T-cell (primary cell): ENCODE results near the gene BRD3. TPM values are rescaled to one million over a fixed set of nuclear protein-coding genes. Genes with fewer than 3 reads are reported as not detected.

Source experiments
- ATAC-seq, 4 experiments: fragments of 200-7000 bp in 3 of 4; fragments of 150-1000 bp in 1 of 4; cut with Tn5 transposase; replicated peaks in 1 of 4; 1 replicate in 3 of 4; 2 replicates in 1 of 4; pipeline ENCODE4 v1.10.0; 2021; ENCODE audit warnings: moderate library complexity in 3 of 4, mild to moderate bottlenecking in 2 of 4, moderate number of reproducible peaks in 1 of 4
- CTCF ChIA-PET, 2 donors: fragments of 300-600 bp; sonication (Branson Sonifier 250); formaldehyde crosslinking; loops; one replicate each; lab custom pipeline; 2022; ENCODE audit warnings: antibody characterized with exemption in 2 of 2; lab: Charles Lee
- POLR2A ChIA-PET, 2 donors: fragments of 300-600 bp; sonication (Branson Sonifier 250); formaldehyde crosslinking; loops; one replicate each; lab custom pipeline; 2022; ENCODE audit warnings: antibody characterized with exemption in 2 of 2; lab: Charles Lee
- DNase-seq, 35 experiments: peaks; one replicate each; pipeline versions ENCODE4 v3.0.0 to v3.0.0-alpha.2; 2013 to 2023
- H3K27ac ChIP-seq: one replicate; pipeline ENCODE4 v1.5.1; 2013; ENCODE audit warnings: low read length
- H3K27me3 ChIP-seq, 2 experiments: replicated peaks in 1 of 2; 1 replicate in 1 of 2; 2 replicates in 1 of 2; pipeline versions ENCODE4 v1.6.1 to v1.7.0; 2013; ENCODE audit warnings: low read length in 1 of 2, mixed read lengths in 1 of 2; ENCODE audit not compliant: control insufficient read depth in 2 of 2, insufficient read depth in 2 of 2; ENCODE audit errors: extremely low read depth in 1 of 2
- H3K36me3 ChIP-seq, 2 donors: 1 replicate in 1 of 2; 2 replicates in 1 of 2; pipeline versions ENCODE4 v1.6.1 to v1.7.0; 2013; ENCODE audit warnings: low read length in 1 of 2; ENCODE audit not compliant: control insufficient read depth in 2 of 2, insufficient read depth in 1 of 2; ENCODE audit errors: extremely low read depth in 1 of 2
- H3K4me1 ChIP-seq, 2 experiments: 1 replicate in 1 of 2; 2 replicates in 1 of 2; pipeline versions ENCODE4 v1.6.1 to v1.7.0; 2013; ENCODE audit warnings: low read length in 2 of 2, mixed read lengths in 1 of 2; ENCODE audit not compliant: insufficient read depth in 2 of 2, control insufficient read depth in 1 of 2; ENCODE audit errors: extremely low read depth in 1 of 2
- H3K4me3 ChIP-seq, 2 donors: 1 replicate in 1 of 2; 2 replicates in 1 of 2; pipeline versions ENCODE4 v1.5.1 to v1.7.0; 2013; ENCODE audit warnings: mild to moderate bottlenecking in 2 of 2, low read length in 1 of 2, moderate library complexity in 1 of 2; ENCODE audit not compliant: control insufficient read depth in 1 of 2; ENCODE audit errors: extremely low read depth in 1 of 2
- H3K9me3 ChIP-seq: 2 replicates; pipeline ENCODE4 v1.7.0; 2013
- H3K27ac Mint-ChIP-seq, 2 donors: one replicate each; pipeline ENCODE4 v1.8.0; 2020 to 2021; ENCODE audit warnings: mild to moderate bottlenecking in 2 of 2, mixed read lengths in 2 of 2
- H3K27me3 Mint-ChIP-seq, 2 donors: one replicate each; pipeline ENCODE4 v1.8.0; 2021 to 2022; ENCODE audit warnings: mixed read lengths in 2 of 2
- H3K36me3 Mint-ChIP-seq: one replicate; pipeline ENCODE4 v1.8.0; 2021; ENCODE audit warnings: mixed read lengths
- H3K4me1 Mint-ChIP-seq, 3 donors: one replicate each; pipeline ENCODE4 v1.8.0; 2020 to 2022; ENCODE audit warnings: mixed read lengths in 3 of 3, mild to moderate bottlenecking in 1 of 3
- H3K4me3 Mint-ChIP-seq, 3 donors: one replicate each; pipeline ENCODE4 v1.8.0; 2020 to 2022; ENCODE audit warnings: mild to moderate bottlenecking in 3 of 3, mixed read lengths in 3 of 3, moderate library complexity in 3 of 3
- H3K9me3 Mint-ChIP-seq, 3 donors: one replicate each; pipeline ENCODE4 v1.8.0; 2020 to 2022; ENCODE audit warnings: mixed read lengths in 3 of 3
- WGBS: methylation state at CpG from one replicate; pipeline ENCODE4 v1.1.5; 2013; ENCODE audit warnings: missing lambda C conversion rate; ENCODE audit not compliant: insufficient coverage; 5-methylcytosine and 5-hydroxymethylcytosine counted together
- total RNA-seq, 35 experiments: library from RNA in 6 of 35; stranded (reverse) in 6 of 35; fragments of 120-200 nt in 1 of 35; gene quantifications; one replicate each; pipeline versions ENCODE4 v1.2.1 to v1.2.4 and lab custom pipeline; 2013 to 2026

BRD3 gene
- total RNA-seq, 5 donors from 2014 or later (not counting 1 experiment from before 2014, with no cell fraction given), result 33.7 to 63.7 (median 58.2) TPM

GRCh38 chr9:133987946-133988665 is 79.7 kb downstream of the BRD3 start:
- DNase-seq (no peak), ATAC-seq (no peak)
- H3K36me3 ChIP-seq, result no peaks in the 10 kb centered on the region
- H3K27me3 Mint-ChIP-seq, result peaks cover 0 to 8% of the 10 kb centered on the region in 2 donors
- CTCF ChIA-PET, result no interaction called here
- no peak overlapping the region for H3K4me3 ChIP-seq
- H3K4me3 Mint-ChIP-seq, result no peak overlapping the region
- H3K27me3 ChIP-seq, result peaks cover 0 to 24% of the 10 kb centered on the region in 2 experiments
- H3K4me1 Mint-ChIP-seq, result peaks cover 0 to 3% (median 2%) of the 10 kb centered on the region in 3 donors
- WGBS, result 91% methylated on average over 7 of the region's 16 CpGs
- H3K27ac ChIP-seq, result no peak overlapping the region
- H3K9me3 ChIP-seq, result no peaks in the 10 kb centered on the region
- no peaks in the 10 kb centered on the region for H3K9me3 Mint-ChIP-seq
- POLR2A ChIA-PET, result interaction anchor here in 1 of 2 donors (0.6 kb wide), 1 partner anchor 119 kb away, joined by 5 read pairs; no protein-coding TSS in a partner anchor
- no peaks in the 10 kb centered on the region for H3K36me3 Mint-ChIP-seq
- H3K4me1 ChIP-seq, result peaks cover 0 to 11% of the 10 kb centered on the region in 2 experiments
- H3K27ac Mint-ChIP-seq, result no peak overlapping the region

- H3K4me3 Mint-ChIP-seq, result no peak overlapping the region
Observed at GRCh38 chr9:133987446-133987788, 80.4 kb downstream of the BRD3 start.

GRCh38 chr9:133986774-133987445 is 80.9 kb downstream of the BRD3 start:
- Mint-ChIP-seq H3K27ac (no peak overlapping the region), H3K4me1 (peaks cover 0 to 3% (median 2%) of the 10 kb centered on the region in 3 donors), H3K36me3 (no peaks in the 10 kb centered on the region), H3K9me3 (no peaks in the 10 kb centered on the region), H3K4me3 (no peak overlapping the region), H3K27me3 (peaks cover 0 to 8% of the 10 kb centered on the region in 2 donors)
- ChIA-PET CTCF (no interaction called here), POLR2A (no interaction called here)
- 100% methylated on average over 1 of the region's 13 CpGs for WGBS
- no peak overlapping the region for H3K4me3 ChIP-seq
- DNase-seq (no peak), ATAC-seq (no peak)
- H3K27ac ChIP-seq, result no peak overlapping the region
- peaks cover 0 to 20% of the 10 kb centered on the region in 2 experiments for H3K27me3 ChIP-seq
- H3K36me3 ChIP-seq, result no peaks in the 10 kb centered on the region
- H3K4me1 ChIP-seq, result peaks cover 0 to 6% of the 10 kb centered on the region in 2 experiments
- no peaks in the 10 kb centered on the region for H3K9me3 ChIP-seq

More at GRCh38 chr9:133987446-133987788, 80.4 kb downstream of the BRD3 start:
- Mint-ChIP-seq H3K27me3 (peaks cover 0 to 8% of the 10 kb centered on the region in 2 donors), H3K4me1 (peaks cover 0 to 3% (median 2%) of the 10 kb centered on the region in 3 donors), H3K27ac (no peak overlapping the region), H3K36me3 (no peaks in the 10 kb centered on the region), H3K9me3 (no peaks in the 10 kb centered on the region)
- Histone ChIP-seq H3K27ac (no peak overlapping the region), H3K4me3 (no peak overlapping the region), H3K27me3 (peaks cover 0 to 21% of the 10 kb centered on the region in 2 experiments), H3K36me3 (no peaks in the 10 kb centered on the region), H3K9me3 (no peaks in the 10 kb centered on the region), H3K4me1 (peaks cover 0 to 7% of the 10 kb centered on the region in 2 experiments)
- 86% methylated on average over 13 of the region's 14 CpGs for WGBS
- DNase-seq (no peak), ATAC-seq (no peak)
- POLR2A ChIA-PET, result no interaction called here
- CTCF ChIA-PET, result no interaction called here

DNA sequence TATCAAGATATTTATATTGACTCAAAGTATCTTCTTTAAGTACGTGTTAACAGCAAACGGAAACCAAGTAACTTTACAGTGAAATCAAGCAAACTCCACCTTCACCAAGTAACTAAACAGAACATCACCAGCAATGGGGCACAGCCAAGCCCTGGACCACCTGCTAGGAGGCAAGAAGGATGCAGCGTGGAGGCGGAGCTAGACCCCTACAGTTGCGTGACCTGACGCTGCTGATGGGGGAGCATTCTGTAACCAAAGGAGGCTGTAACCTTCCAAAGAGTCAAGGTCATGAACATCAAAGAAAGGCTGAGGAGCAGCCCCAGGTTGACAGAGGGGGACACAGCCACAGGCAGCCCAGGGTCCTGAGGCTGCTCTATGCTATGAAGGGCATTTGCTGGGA is 81.8 kb downstream of the BRD3 start:
- ChIA-PET CTCF (no interaction called here), POLR2A (no interaction called here)
- WGBS, result 87% methylated on average over 4 of the region's 6 CpGs
- Histone ChIP-seq H3K4me1 (peaks cover 0 to 3% of the 10 kb centered on the region in 2 experiments), H3K9me3 (no peaks in the 10 kb centered on the region), H3K27me3 (peaks cover 0 to 16% of the 10 kb centered on the region in 2 experiments), H3K27ac (no peak overlapping the region), H3K4me3 (no peak overlapping the region), H3K36me3 (no peaks in the 10 kb centered on the region)
- H3K27me3 Mint-ChIP-seq, result peaks cover 0 to 7% of the 10 kb centered on the region in 2 donors
- DNase-seq (no peak), ATAC-seq (no peak)
- no peaks in the 10 kb centered on the region for H3K9me3 Mint-ChIP-seq
- H3K36me3 Mint-ChIP-seq, result no peaks in the 10 kb centered on the region
- no peak overlapping the region for H3K4me3 Mint-ChIP-seq
- H3K27ac Mint-ChIP-seq, result no peak overlapping the region
- peaks cover 0 to 2% (median 2%) of the 10 kb centered on the region in 3 donors for H3K4me1 Mint-ChIP-seq

GRCh38 chr9:133982971-133983720 is 84.7 kb downstream of the BRD3 start:
- POLR2A ChIA-PET, result no interaction called here
- H3K27ac ChIP-seq, result no peak overlapping the region
- no peaks in the 10 kb centered on the region for H3K36me3 ChIP-seq
- H3K27me3 ChIP-seq, result peaks cover 0 to 4% of the 10 kb centered on the region in 2 experiments
- no peaks in the 10 kb centered on the region for H3K9me3 ChIP-seq
- no peaks in the 10 kb centered on the region for H3K4me1 ChIP-seq
- Mint-ChIP-seq H3K36me3 (no peaks in the 10 kb centered on the region), H3K4me3 (no peak overlapping the region), H3K27ac (no peak overlapping the region), H3K9me3 (no peaks in the 10 kb centered on the region), H3K4me1 (no peaks in the 10 kb centered on the region), H3K27me3 (no peaks in the 10 kb centered on the region)
- CTCF ChIA-PET, result no interaction called here
- no peak for DNase-seq
- 89% methylated on average over 22 of the region's 25 CpGs for WGBS
- no peak for ATAC-seq
- no peak overlapping the region for H3K4me3 ChIP-seq

DNA sequence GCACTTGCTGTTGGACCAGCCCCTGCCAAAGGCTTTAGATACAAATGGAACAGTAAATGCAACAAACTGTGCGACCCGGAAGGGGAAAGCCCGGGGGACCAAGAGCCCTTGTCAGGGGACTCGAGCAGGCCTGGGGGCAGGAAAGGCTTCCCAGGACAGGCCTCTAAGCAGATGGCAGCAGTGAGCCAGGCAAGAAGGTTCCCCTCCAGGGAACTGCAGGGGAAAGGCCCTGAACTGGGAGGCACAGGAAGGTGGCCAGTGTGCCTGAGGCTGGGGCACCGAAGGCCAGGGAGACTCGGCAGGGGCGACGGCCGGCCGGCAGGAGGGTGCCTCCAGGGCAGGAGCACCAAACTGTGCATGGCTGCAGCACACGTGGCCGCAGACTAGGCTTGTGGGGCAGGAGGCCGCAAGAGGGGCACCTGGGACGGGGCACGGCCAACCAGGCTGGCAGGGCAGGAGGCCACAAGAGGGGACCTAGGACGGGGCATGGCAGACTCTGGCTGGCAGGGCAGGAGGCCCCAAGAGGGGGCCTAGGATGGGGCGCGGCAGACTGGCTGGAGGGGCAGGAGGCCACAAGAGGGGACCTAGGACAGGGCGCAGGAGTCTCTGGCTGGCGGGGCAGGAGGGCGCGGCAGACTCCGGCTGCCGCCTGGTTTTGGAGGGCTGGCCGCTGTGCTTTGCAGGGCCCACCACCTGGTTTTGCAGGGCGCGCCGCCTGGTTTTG is 85.7 kb downstream of the BRD3 start:
- ChIA-PET CTCF (no interaction called here), POLR2A (no interaction called here)
- Histone ChIP-seq H3K4me1 (no peaks in the 10 kb centered on the region), H3K27ac (no peak overlapping the region), H3K36me3 (no peaks in the 10 kb centered on the region), H3K9me3 (no peaks in the 10 kb centered on the region), H3K27me3 (peaks cover 0 to 4% of the 10 kb centered on the region in 2 experiments), H3K4me3 (no peak overlapping the region)
- no peak overlapping the region for H3K4me3 Mint-ChIP-seq
- no peak for DNase-seq
- no peaks in the 10 kb centered on the region for H3K36me3 Mint-ChIP-seq
- ATAC-seq, result no peak
- H3K27me3 Mint-ChIP-seq, result no peaks in the 10 kb centered on the region
- H3K9me3 Mint-ChIP-seq, result no peaks in the 10 kb centered on the region
- H3K4me1 Mint-ChIP-seq, result no peaks in the 10 kb centered on the region
- no peak overlapping the region for H3K27ac Mint-ChIP-seq
- 94% methylated on average over 28 of the region's 28 CpGs for WGBS
